Measurements from ENCODE around the gene C1orf210. TPM values are rescaled to one million over a fixed set of nuclear protein-coding genes. Genes with fewer than 3 reads are reported as not detected.

The C1orf210 gene
- total RNA-seq, 1 experiment from 2014 or later: 12.8 TPM

DNA sequence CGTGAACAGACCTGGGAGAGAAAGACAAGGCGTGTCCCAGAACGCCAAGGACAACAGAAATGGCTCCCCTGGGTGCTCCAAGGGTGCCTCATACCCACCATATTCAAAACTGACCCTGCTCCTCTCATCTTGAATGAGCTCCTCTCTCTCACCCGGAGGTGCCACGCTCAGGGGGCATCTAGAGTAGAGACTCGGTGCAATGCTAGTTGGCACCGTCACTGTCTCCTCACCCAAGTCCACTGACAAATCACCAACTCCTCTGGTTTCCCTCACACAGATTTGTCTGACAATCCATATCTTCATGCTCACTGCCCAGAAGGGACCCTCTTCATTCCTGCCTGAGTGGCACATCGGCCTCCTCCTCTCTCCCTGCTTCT lies 10.6 kb downstream of the C1orf210 start (continued):
- TF ChIP-seq, protein P1, sequence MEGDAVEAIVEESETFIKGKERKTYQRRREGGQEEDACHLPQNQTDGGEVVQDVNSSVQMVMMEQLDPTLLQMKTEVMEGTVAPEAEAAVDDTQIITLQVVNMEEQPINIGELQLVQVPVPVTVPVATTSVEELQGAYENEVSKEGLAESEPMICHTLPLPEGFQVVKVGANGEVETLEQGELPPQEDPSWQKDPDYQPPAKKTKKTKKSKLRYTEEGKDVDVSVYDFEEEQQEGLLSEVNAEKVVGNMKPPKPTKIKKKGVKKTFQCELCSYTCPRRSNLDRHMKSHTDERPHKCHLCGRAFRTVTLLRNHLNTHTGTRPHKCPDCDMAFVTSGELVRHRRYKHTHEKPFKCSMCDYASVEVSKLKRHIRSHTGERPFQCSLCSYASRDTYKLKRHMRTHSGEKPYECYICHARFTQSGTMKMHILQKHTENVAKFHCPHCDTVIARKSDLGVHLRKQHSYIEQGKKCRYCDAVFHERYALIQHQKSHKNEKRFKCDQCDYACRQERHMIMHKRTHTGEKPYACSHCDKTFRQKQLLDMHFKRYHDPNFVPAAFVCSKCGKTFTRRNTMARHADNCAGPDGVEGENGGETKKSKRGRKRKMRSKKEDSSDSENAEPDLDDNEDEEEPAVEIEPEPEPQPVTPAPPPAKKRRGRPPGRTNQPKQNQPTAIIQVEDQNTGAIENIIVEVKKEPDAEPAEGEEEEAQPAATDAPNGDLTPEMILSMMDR (IDR thresholded peaks at IDR 0.05): no peak
- TF ChIP-seq, protein P2, sequence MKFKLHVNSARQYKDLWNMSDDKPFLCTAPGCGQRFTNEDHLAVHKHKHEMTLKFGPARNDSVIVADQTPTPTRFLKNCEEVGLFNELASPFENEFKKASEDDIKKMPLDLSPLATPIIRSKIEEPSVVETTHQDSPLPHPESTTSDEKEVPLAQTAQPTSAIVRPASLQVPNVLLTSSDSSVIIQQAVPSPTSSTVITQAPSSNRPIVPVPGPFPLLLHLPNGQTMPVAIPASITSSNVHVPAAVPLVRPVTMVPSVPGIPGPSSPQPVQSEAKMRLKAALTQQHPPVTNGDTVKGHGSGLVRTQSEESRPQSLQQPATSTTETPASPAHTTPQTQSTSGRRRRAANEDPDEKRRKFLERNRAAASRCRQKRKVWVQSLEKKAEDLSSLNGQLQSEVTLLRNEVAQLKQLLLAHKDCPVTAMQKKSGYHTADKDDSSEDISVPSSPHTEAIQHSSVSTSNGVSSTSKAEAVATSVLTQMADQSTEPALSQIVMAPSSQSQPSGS (CRISPR knock-in tag; IDR thresholded peaks at IDR 0.05; ENCODE audit: borderline replicate concordance, low read depth): no peak
- TF ChIP-seq, protein P3, sequence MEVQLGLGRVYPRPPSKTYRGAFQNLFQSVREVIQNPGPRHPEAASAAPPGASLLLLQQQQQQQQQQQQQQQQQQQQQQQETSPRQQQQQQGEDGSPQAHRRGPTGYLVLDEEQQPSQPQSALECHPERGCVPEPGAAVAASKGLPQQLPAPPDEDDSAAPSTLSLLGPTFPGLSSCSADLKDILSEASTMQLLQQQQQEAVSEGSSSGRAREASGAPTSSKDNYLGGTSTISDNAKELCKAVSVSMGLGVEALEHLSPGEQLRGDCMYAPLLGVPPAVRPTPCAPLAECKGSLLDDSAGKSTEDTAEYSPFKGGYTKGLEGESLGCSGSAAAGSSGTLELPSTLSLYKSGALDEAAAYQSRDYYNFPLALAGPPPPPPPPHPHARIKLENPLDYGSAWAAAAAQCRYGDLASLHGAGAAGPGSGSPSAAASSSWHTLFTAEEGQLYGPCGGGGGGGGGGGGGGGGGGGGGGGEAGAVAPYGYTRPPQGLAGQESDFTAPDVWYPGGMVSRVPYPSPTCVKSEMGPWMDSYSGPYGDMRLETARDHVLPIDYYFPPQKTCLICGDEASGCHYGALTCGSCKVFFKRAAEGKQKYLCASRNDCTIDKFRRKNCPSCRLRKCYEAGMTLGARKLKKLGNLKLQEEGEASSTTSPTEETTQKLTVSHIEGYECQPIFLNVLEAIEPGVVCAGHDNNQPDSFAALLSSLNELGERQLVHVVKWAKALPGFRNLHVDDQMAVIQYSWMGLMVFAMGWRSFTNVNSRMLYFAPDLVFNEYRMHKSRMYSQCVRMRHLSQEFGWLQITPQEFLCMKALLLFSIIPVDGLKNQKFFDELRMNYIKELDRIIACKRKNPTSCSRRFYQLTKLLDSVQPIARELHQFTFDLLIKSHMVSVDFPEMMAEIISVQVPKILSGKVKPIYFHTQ (CRISPR knock-in tag; IDR thresholded peaks at IDR 0.05): no peak
- TF ChIP-seq ZNF232 (CRISPR knock-in tag; IDR thresholded peaks at IDR 0.05): no peak
- TF ChIP-seq, protein P4, sequence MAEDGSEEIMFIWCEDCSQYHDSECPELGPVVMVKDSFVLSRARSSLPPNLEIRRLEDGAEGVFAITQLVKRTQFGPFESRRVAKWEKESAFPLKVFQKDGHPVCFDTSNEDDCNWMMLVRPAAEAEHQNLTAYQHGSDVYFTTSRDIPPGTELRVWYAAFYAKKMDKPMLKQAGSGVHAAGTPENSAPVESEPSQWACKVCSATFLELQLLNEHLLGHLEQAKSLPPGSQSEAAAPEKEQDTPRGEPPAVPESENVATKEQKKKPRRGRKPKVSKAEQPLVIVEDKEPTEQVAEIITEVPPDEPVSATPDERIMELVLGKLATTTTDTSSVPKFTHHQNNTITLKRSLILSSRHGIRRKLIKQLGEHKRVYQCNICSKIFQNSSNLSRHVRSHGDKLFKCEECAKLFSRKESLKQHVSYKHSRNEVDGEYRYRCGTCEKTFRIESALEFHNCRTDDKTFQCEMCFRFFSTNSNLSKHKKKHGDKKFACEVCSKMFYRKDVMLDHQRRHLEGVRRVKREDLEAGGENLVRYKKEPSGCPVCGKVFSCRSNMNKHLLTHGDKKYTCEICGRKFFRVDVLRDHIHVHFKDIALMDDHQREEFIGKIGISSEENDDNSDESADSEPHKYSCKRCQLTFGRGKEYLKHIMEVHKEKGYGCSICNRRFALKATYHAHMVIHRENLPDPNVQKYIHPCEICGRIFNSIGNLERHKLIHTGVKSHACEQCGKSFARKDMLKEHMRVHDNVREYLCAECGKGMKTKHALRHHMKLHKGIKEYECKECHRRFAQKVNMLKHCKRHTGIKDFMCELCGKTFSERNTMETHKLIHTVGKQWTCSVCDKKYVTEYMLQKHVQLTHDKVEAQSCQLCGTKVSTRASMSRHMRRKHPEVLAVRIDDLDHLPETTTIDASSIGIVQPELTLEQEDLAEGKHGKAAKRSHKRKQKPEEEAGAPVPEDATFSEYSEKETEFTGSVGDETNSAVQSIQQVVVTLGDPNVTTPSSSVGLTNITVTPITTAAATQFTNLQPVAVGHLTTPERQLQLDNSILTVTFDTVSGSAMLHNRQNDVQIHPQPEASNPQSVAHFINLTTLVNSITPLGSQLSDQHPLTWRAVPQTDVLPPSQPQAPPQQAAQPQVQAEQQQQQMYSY (CRISPR knock-in tag; IDR thresholded peaks at IDR 0.05): no peak
- TF ChIP-seq, protein P5, sequence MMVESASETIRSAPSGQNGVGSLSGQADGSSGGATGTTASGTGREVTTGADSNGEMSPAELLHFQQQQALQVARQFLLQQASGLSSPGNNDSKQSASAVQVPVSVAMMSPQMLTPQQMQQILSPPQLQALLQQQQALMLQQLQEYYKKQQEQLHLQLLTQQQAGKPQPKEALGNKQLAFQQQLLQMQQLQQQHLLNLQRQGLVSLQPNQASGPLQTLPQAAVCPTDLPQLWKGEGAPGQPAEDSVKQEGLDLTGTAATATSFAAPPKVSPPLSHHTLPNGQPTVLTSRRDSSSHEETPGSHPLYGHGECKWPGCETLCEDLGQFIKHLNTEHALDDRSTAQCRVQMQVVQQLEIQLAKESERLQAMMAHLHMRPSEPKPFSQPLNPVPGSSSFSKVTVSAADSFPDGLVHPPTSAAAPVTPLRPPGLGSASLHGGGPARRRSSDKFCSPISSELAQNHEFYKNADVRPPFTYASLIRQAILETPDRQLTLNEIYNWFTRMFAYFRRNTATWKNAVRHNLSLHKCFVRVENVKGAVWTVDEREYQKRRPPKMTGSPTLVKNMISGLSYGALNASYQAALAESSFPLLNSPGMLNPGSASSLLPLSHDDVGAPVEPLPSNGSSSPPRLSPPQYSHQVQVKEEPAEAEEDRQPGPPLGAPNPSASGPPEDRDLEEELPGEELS (CRISPR knock-in tag; IDR thresholded peaks at IDR 0.05): no peak
- TF ChIP-seq TEAD1 (CRISPR knock-in tag; IDR thresholded peaks at IDR 0.05): no peak
- no peak for TF ChIP-seq GRHL2 (CRISPR knock-in tag; IDR thresholded peaks at IDR 0.05; ENCODE audit: insufficient replicate concordance, severe bottlenecking)
- no peak for TF ChIP-seq NFYB (CRISPR knock-in tag; conservative IDR thresholded peaks at IDR 0.05; ENCODE audit: low read depth)
- no peak for TF ChIP-seq ZNF121 (CRISPR knock-in tag; IDR thresholded peaks at IDR 0.05)
- TF ChIP-seq TEAD4 (CRISPR knock-in tag; IDR thresholded peaks at IDR 0.05): no peak

DNA sequence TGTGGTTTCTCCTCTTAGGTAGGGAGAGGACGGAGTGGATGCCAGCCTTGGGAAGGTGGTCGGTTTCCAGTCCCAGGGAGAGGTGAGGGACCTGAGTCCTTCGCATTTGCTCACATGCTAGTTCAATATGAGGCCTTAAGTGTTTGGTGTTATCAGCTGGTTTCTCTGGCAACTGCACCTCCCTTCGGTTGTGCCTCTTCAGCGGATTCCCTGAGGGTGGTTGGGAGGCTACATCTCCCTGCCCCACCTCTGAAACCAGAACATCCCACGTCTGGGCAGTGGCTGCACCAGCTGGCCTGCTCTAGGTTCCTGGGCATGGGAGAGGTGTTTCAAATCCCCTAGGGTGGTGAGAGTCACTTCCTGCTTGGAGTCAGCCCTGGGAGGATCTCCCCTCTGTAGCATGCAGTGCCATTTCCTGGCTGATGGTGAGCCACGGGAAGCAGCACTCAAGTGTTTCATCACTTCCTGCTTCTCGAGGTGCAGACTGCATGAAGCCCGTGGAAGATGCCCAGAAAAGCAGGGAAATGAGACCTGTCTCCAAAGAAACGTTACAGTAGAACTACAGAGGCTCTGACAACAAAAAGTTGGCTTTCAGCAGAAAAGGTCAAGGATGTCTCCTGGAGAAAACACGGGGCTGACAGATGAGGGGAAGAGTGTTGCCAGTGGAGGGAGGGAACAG lies 11.1 kb downstream of the C1orf210 start:
- H3K4me1 Mint-ChIP-seq: peaks cover 28% of the 10 kb centered on the region
- ChIA-PET CTCF (interaction anchor here (2.8 kb wide), 1 partner anchor 11 kb away, joined by 14 read pairs; the partner anchor contains the start of gene C1orf210), POLR2A (no interaction called here)
- peaks cover 15% of the 10 kb centered on the region for H3K36me3 Mint-ChIP-seq
- H3K27ac Mint-ChIP-seq: no peak overlapping the region
- H3K4me3 Mint-ChIP-seq: no peak overlapping the region
- no peak for DNase-seq (ENCODE audit: low spot score)
- TF ChIP-seq NFYB (CRISPR knock-in tag; conservative IDR thresholded peaks at IDR 0.05; ENCODE audit: low read depth) (no peak), ETV6 (CRISPR knock-in tag; IDR thresholded peaks at IDR 0.05) (0 out of 2 replicates have a peak, but pooled peaks have one; percentile 30)
- no peak for ATAC-seq
- no peaks in the 10 kb centered on the region for H3K27me3 Mint-ChIP-seq (ENCODE audit: low read depth)
- no peaks in the 10 kb centered on the region for H3K9me3 Mint-ChIP-seq
